Hematopoietic multipotent progenitor cell treated with erythropoietin and hydrocortisone succinate and interleukin-3 and kit ligand, for 6 days (in vitro differentiated cells): Measurements from ENCODE around the gene CTBS.
"Not testable (repeated sequence)": the region's sequence is repeated elsewhere in the genome, so short reads cannot be mapped to it uniquely, and the experiment has no call there.

Source experiments
- DNase-seq: peaks from one replicate; pipeline ENCODE4 v3.0.0-alpha.2; 2015

The CTBS gene

GRCh38 chr1:84584126-84584525 lies 9.9 kb upstream of the CTBS start:
- no peak for DNase-seq

GRCh38 chr1:84583648-84584047 lies 9.4 kb upstream of the CTBS start:
- DNase-seq = no peak

- peak; percentile 27 for DNase-seq
Measured at GRCh38 chr1:84582802-84583587, 8.8 kb upstream of the CTBS start.

GRCh38 chr1:84581648-84582047 lies 7.4 kb upstream of the CTBS start:
- no peak for DNase-seq

GRCh38 chr1:84574936-84575335 lies 696 bp upstream of the CTBS start:
- DNase-seq = no peak

- peak; percentile 33 for DNase-seq
Measured at GRCh38 chr1:84573481-84573966, 716 bp downstream of the CTBS start.

GRCh38 chr1:84571150-84571535 lies 3.1 kb downstream of the CTBS start:
- DNase-seq = no peak

GRCh38 chr1:84570436-84571149 lies 3.6 kb downstream of the CTBS start:
- DNase-seq = no peak

- DNase-seq = no peak
Measured at GRCh38 chr1:84569216-84569615, 5.0 kb downstream of the CTBS start.

GRCh38 chr1:84550826-84551225 lies 23.4 kb downstream of the CTBS start:
- DNase-seq = no peak

- peak; percentile 54 for DNase-seq
Measured at GRCh38 chr1:84541679-84542078, 32.6 kb downstream of the CTBS start.

GRCh38 chr1:84540759-84541158 lies 33.5 kb downstream of the CTBS start:
- DNase-seq = no peak

GRCh38 chr1:84539972-84540371 lies 34.3 kb downstream of the CTBS start:
- peak; percentile 9 for DNase-seq

GRCh38 chr1:84538599-84538998 lies 35.6 kb downstream of the CTBS start:
- no peak for DNase-seq

- no peak for DNase-seq
Measured at GRCh38 chr1:84525779-84526178, 48.5 kb downstream of the CTBS start.

GRCh38 chr1:84524590-84524989 lies 49.6 kb downstream of the CTBS start:
- DNase-seq = no peak

- no peak for DNase-seq
Measured at GRCh38 chr1:84510668-84511067, 63.6 kb downstream of the CTBS start.

GRCh38 chr1:84510165-84510564 lies 64.1 kb downstream of the CTBS start:
- no peak for DNase-seq

- DNase-seq = no peak
Measured at GRCh38 chr1:84509029-84509428, 65.2 kb downstream of the CTBS start.

- no peak for DNase-seq
Measured at GRCh38 chr1:84508510-84508909, 65.7 kb downstream of the CTBS start.

GRCh38 chr1:84507887-84508286 lies 66.4 kb downstream of the CTBS start:
- not testable (repeated sequence) for DNase-seq

- no peak for DNase-seq
Measured at GRCh38 chr1:84506729-84507453, 67.3 kb downstream of the CTBS start.

GRCh38 chr1:84506002-84506728 lies 68.1 kb downstream of the CTBS start, which contains the start of the genes GNG5 and SPATA1:
Gene GNG5, minus strand, starts transcription at chr1:84506581. Its CDS starts 490 bp downstream, at chr1:84506091.
Gene SPATA1, plus strand, starts transcription at chr1:84506386. Its CDS starts 9,974 bp downstream, at chr1:84516360.
- peak; percentile 99 for DNase-seq
